Mucosa of rectum (tissue), 2 donors: ENCODE results near the gene MPC2.
A peak's percentile ranks its signal among the peaks of the same experiment; 100 is the strongest.
"Not testable (repeated sequence)": the region's sequence is repeated elsewhere in the genome, so short reads cannot be mapped to it uniquely, and the experiment has no call there.

Source experiments
- H3K27ac ChIP-seq, 2 donors: one replicate each; pipeline ENCODE4 v1.7.0; 2013; ENCODE audit warnings: inconsistent platforms in 2 of 2, low read depth in 2 of 2, low read length in 2 of 2
- H3K27me3 ChIP-seq, 2 donors: one replicate each; pipeline ENCODE4 v1.7.0; 2013; ENCODE audit warnings: low read length in 2 of 2; ENCODE audit not compliant: control insufficient read depth in 2 of 2, insufficient read depth in 2 of 2
- H3K36me3 ChIP-seq, 2 donors: one replicate each; pipeline ENCODE4 v1.7.0; 2013; ENCODE audit warnings: low read length in 2 of 2; ENCODE audit not compliant: control insufficient read depth in 2 of 2, insufficient read depth in 2 of 2
- H3K4me1 ChIP-seq, 2 donors: one replicate each; pipeline ENCODE4 v1.7.0; 2013; ENCODE audit warnings: low read length in 2 of 2, mild to moderate bottlenecking in 1 of 2; ENCODE audit not compliant: control insufficient read depth in 2 of 2, insufficient read depth in 2 of 2
- H3K4me3 ChIP-seq, 2 donors: one replicate each; pipeline ENCODE4 v1.7.0; 2013; ENCODE audit warnings: low read length in 2 of 2
- H3K9ac ChIP-seq, 2 donors: one replicate each; pipeline ENCODE4 v1.7.0; 2013; ENCODE audit warnings: low read length in 2 of 2, low read depth in 1 of 2, mild to moderate bottlenecking in 1 of 2
- H3K9me3 ChIP-seq, 2 donors: one replicate each; pipeline ENCODE4 v1.7.0; 2013; ENCODE audit warnings: low read length in 2 of 2; ENCODE audit not compliant: control insufficient read depth in 2 of 2
- donor health status: healthy.
- donor health status: Normal muscosa, but diverticular disease.

Gene MPC2

GRCh38 chr1:167935216-167936067 is 1.4 kb downstream of the MPC2 start:
- Histone ChIP-seq H3K27me3 (no peaks in the 10 kb centered on the region), H3K4me3 (peak overlapping the region; percentile 72 to 100), H3K27ac (peak overlapping the region; percentile 99 to 100), H3K9ac (peak overlapping the region; percentile 90 to 100), H3K9me3 (no peaks in the 10 kb centered on the region), H3K4me1 (peaks cover 7 to 20% of the 10 kb centered on the region in 2 donors), H3K36me3 (peaks cover 0 to 2% of the 10 kb centered on the region in 2 donors)

DNA sequence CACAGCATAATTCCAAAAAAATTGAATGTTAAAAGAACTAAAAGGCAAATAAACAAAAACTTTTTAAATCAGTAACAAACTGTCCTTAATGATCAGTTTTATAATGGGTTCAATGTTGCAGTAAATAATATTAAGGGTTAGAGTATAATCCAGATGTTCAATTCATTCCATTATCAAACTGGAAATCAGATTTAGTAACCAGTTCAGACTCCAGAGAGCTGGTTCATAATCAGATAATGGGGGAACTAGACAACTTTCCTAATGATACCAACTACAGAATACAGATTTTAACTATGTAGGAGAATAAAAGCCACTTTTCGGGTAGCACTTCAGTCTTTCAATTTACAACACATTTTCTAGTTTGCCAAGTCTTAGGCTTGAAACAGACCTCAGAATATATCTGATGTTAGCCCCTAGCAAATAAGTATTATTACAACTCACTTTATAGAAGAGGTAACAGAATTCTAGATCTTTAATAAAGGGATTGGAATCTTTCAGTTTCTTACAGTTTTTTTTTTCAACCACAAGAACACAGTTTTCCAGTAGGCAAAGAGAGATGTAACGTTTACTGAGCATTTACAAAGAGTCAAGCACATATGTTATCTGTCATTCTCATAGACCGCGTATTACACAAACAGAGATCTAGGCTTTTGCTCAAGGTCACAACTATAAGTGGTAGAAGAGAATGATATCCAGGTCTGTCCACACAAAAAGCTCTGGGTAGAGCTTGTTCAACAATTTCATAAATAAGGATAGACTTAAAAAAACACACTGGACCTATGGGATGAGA is 2.3 kb downstream of the MPC2 start:
- H3K4me1 ChIP-seq: peaks cover 7 to 20% of the 10 kb centered on the region in 2 donors
- peak overlapping the region; percentile 72 to 100 for H3K4me3 ChIP-seq
- H3K36me3 ChIP-seq: peaks cover 0 to 2% of the 10 kb centered on the region in 2 donors
- H3K9me3 ChIP-seq: no peaks in the 10 kb centered on the region
- H3K27ac ChIP-seq: peak overlapping the region; percentile 99 to 100
- peak overlapping the region; percentile 90 to 100 for H3K9ac ChIP-seq
- no peaks in the 10 kb centered on the region for H3K27me3 ChIP-seq

DNA sequence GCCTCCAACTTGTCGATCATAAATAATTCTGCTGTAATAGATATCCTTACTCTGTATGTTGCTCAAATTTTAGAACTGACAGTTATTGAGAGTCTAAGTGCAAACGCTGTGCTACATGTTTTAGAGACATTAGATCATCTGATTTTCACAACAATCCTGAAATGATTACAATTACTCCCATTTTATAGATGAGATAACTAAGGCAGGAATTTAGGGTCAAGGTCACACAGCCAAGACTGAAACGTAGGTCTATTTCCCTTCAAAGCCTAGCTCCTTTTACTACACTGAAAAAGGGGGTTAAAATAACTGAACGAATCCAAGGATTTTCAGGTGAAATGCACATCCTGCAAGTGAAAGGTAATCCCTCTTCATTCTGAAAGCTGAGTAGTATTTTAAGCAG is 3.1 kb downstream of the MPC2 start:
- Histone ChIP-seq H3K4me1 (peaks cover 7 to 20% of the 10 kb centered on the region in 2 donors), H3K27me3 (no peaks in the 10 kb centered on the region), H3K9ac (peak overlapping the region in 1 of 2 donors; percentile 90), H3K9me3 (no peaks in the 10 kb centered on the region), H3K36me3 (peaks cover 0 to 2% of the 10 kb centered on the region in 2 donors), H3K27ac (no peak overlapping the region), H3K4me3 (peak overlapping the region; percentile 72 to 100)

DNA sequence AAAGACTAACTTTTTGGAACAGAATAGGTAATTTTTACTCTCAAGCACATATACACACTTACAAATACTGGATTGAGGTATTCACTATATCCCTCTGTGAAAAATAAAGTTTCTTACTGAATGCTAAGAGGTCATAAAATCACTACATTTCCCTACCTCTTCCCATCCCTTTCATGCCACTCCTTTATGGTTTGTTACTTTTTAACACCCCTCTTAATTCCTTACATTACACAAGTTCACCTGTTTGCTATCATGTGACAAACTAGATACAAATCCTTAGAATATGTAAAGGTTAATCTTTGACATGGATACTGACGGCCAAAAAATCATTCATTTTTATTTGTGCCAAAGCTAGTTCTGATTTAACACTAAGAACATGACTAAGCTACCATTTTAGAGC is 7.1 kb downstream of the MPC2 start:
- Histone ChIP-seq H3K4me3 (peak overlapping the region in 1 of 2 donors; percentile 21), H3K4me1 (peaks cover 6 to 22% of the 10 kb centered on the region in 2 donors), H3K9ac (no peak overlapping the region), H3K27me3 (no peaks in the 10 kb centered on the region), H3K27ac (no peak overlapping the region), H3K36me3 (no peaks in the 10 kb centered on the region), H3K9me3 (no peaks in the 10 kb centered on the region)

GRCh38 chr1:167928919-167929318 is 8.0 kb downstream of the MPC2 start:
- H3K36me3 ChIP-seq, H3K9me3 ChIP-seq, H3K27me3 ChIP-seq, H3K9ac ChIP-seq, H3K4me3 ChIP-seq: not testable (repeated sequence)
- peaks cover 6 to 14% of the 10 kb centered on the region in 2 donors for H3K4me1 ChIP-seq
- peak overlapping the region; percentile 8 to 16 for H3K27ac ChIP-seq

DNA sequence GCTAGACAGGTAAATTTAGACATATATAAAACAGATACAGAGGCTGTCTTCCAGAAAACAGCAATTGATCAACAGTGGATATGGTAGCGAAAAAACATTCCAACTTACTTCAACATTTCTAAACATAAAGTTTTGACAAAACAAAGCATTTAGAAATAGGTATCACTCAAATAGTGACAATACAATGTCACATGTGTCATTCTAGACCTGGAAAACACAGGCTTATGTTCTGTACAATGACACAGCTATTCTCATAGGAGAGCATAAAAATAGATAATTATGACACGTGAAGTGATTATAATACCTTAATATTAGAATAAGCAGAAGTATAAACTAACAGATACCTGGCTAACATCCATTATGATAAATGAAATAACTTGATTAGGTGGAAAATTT is 8.4 kb downstream of the MPC2 start:
- H3K27me3 ChIP-seq: no peaks in the 10 kb centered on the region
- peak overlapping the region in 1 of 2 donors; percentile 20 for H3K9ac ChIP-seq
- no peaks in the 10 kb centered on the region for H3K36me3 ChIP-seq
- no peaks in the 10 kb centered on the region for H3K9me3 ChIP-seq
- H3K4me3 ChIP-seq: no peak overlapping the region
- H3K4me1 ChIP-seq: peaks cover 3 to 9% of the 10 kb centered on the region in 2 donors
- peak overlapping the region in 1 of 2 donors; percentile 38 for H3K27ac ChIP-seq

- Histone ChIP-seq H3K9ac (peak overlapping the region in 1 of 2 donors; percentile 9), H3K27ac (peak overlapping the region; percentile 49 to 50), H3K9me3 (no peaks in the 10 kb centered on the region), H3K4me1 (peaks cover 3 to 7% of the 10 kb centered on the region in 2 donors), H3K36me3 (no peaks in the 10 kb centered on the region), H3K4me3 (peak overlapping the region; percentile 36 to 53), H3K27me3 (no peaks in the 10 kb centered on the region)
Measured at GRCh38 chr1:167927046-167927754, 9.7 kb downstream of the MPC2 start.

DNA sequence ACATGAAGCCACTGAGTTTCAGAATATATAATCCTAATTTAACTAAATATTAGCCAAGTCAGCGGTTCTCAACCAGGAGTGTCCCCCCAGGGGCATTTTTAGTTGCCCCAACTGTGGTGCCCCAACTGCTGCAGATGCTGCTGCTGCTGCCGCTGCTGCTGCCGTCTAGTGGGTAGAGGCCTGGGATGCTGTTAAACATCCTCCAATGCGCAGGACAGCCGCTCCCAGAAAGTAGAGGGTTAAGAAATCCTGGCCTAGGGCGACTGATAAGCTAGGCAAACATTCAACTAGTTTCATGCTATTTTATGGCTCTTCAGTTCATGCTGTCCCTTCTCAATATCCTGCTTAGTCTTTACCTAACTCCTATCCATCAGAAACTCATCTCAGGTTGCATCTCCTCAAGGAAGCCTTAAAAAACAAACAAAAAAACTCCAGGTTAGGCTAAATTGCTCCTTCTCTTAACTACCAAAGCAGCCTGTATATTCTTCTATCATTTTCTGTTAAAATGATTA is 10.3 kb downstream of the MPC2 start:
- Histone ChIP-seq H3K9ac (no peak overlapping the region), H3K27me3 (no peaks in the 10 kb centered on the region), H3K9me3 (no peaks in the 10 kb centered on the region), H3K36me3 (no peaks in the 10 kb centered on the region), H3K27ac (peak overlapping the region; percentile 49 to 50), H3K4me3 (peak overlapping the region in 1 of 2 donors; percentile 53), H3K4me1 (peaks cover 3 to 4% of the 10 kb centered on the region in 2 donors)

DNA sequence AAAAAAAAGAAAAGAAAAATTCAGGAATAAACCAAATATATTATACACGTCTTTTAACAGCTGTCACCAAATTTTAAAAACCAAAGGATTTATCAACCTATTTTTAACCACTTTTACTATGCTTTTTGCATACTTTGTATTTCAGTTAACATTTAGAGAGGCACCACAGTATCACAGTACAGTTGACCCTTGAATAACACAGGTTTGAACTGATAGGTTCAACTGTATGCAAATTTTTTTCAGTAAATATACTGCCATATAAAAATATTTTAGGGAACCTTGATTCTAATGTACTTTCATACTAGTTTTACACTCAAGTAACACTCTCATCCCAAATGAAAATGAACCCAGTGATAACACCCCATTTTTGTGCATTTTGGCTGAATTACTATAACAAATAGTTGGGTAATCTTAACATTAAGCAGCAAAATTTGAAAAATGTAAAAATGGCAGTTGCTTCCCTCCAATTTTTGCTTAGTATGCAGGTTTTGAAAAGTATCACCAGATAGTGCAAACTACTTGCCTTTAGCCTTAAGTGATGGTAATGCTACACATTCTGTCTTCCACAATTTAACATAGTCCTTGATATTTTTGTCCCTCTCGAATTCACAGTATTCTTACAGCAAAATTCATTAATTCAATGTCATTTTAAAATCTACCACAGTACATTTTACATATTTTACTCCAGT is 12.2 kb downstream of the MPC2 start:
- Histone ChIP-seq H3K27ac (no peak overlapping the region), H3K36me3 (no peaks in the 10 kb centered on the region), H3K4me3 (no peak overlapping the region), H3K27me3 (no peaks in the 10 kb centered on the region), H3K9me3 (no peaks in the 10 kb centered on the region), H3K4me1 (peaks cover 3 to 4% of the 10 kb centered on the region in 2 donors), H3K9ac (no peak overlapping the region)
